Measurements from ENCODE around the gene CLCN1. TPM values are rescaled to one million over a fixed set of nuclear protein-coding genes. Genes with fewer than 3 reads are reported as not detected.

The CLCN1 gene
- total RNA-seq = 0.09 TPM in 1 of 2 replicates, not detected in the other

GRCh38 chr7:143315776-143316175 is at the start of gene CLCN1:
Gene CLCN1, plus strand, starts transcription at chr7:143316111. Its CDS starts 102 bp downstream, at chr7:143316213.

GRCh38 chr7:143284591-143285469 is 31.1 kb upstream of the CLCN1 start, which contains the start of gene TMEM139:
Gene TMEM139, plus strand, starts transcription at chr7:143284958. Its CDS starts 1,000 bp downstream, at chr7:143285958.

GRCh38 chr7:143287935-143288826 is 27.7 kb upstream of the CLCN1 start, which contains the start of gene CASP2:
Gene CASP2, plus strand, starts transcription at chr7:143288351. Its CDS starts 105 bp downstream, at chr7:143288456.

GRCh38 chr7:143362131-143363015 is 46.5 kb downstream of the CLCN1 start, which contains the start of gene FAM131B:
Gene FAM131B, minus strand, starts transcription at chr7:143362713. Its CDS starts 110 bp downstream, at chr7:143362603.

GRCh38 chr7:143380646-143381426 is 64.9 kb downstream of the CLCN1 start, which contains the start of gene ZYX:
Gene ZYX, plus strand, starts transcription at chr7:143381345. Its CDS starts 227 bp downstream, at chr7:143381572.

Other genes starting within 250 kb of the CLCN1 start
- gene PIP, start 184.0 kb upstream of the CLCN1 start, total RNA-seq = not detected in 2 replicates
- gene TAS2R39, start 132.7 kb upstream of the CLCN1 start, total RNA-seq = not detected in 2 replicates
- not detected in 2 replicates for gene TAS2R40, start 94.1 kb upstream of the CLCN1 start, total RNA-seq
- 73.4 and 76.3 TPM in 2 replicates for gene GSTK1, start 52.7 kb upstream of the CLCN1 start, total RNA-seq
- 0.09 TPM in 1 of 2 replicates, not detected in the other for gene TMEM139, start 31.2 kb upstream of the CLCN1 start, total RNA-seq
- 7.3 and 9.3 TPM in 2 replicates for gene CASP2, start 27.8 kb upstream of the CLCN1 start, total RNA-seq
- gene FAM131B, start 46.6 kb downstream of the CLCN1 start, total RNA-seq = 4.6 and 8.2 TPM in 2 replicates
- 13.6 and 13.7 TPM in 2 replicates for gene ZYX, start 65.2 kb downstream of the CLCN1 start, total RNA-seq
- gene EPHA1, start 92.7 kb downstream of the CLCN1 start, total RNA-seq = 0.09 and 0.16 TPM in 2 replicates
- gene TAS2R60, start 127.3 kb downstream of the CLCN1 start, total RNA-seq = 0.17 TPM in 1 of 2 replicates, not detected in the other
- not detected in 2 replicates for gene TAS2R41, start 161.8 kb downstream of the CLCN1 start, total RNA-seq